CD4-positive, alpha-beta T cell treated with Interleukin-4 for 1 hour (primary cell): Measurements from ENCODE around the gene GLI3.

Experiments
- DNase-seq, 2 donors: peaks; one replicate each; pipeline ENCODE4 v3.0.0-alpha.2; 2020 to 2022

The GLI3 gene

GRCh38 chr7:42168512-42168911, 68.5 kb downstream of the GLI3 start:
- DNase-seq: no peak

- no peak for DNase-seq
Observed at GRCh38 chr7:42167631-42168236, 69.3 kb downstream of the GLI3 start.

GRCh38 chr7:42167206-42167605, 69.8 kb downstream of the GLI3 start:
- no peak for DNase-seq

- no peak for DNase-seq
Observed at GRCh38 chr7:42164881-42165428, 72.1 kb downstream of the GLI3 start.

- DNase-seq: no peak
Observed at GRCh38 chr7:42162560-42163325, 74.3 kb downstream of the GLI3 start.

- DNase-seq: no peak
Observed at GRCh38 chr7:42161719-42162118, 75.3 kb downstream of the GLI3 start.

GRCh38 chr7:42161110-42161509, 75.9 kb downstream of the GLI3 start:
- DNase-seq: no peak

GRCh38 chr7:42159130-42159529, 77.9 kb downstream of the GLI3 start:
- DNase-seq: no peak

- no peak for DNase-seq
Observed at GRCh38 chr7:42156967-42157721, 79.9 kb downstream of the GLI3 start.

GRCh38 chr7:42156291-42156865, 80.6 kb downstream of the GLI3 start:
- no peak for DNase-seq

- no peak for DNase-seq
Observed at GRCh38 chr7:42155584-42156290, 81.3 kb downstream of the GLI3 start.

GRCh38 chr7:42154173-42154572, 82.8 kb downstream of the GLI3 start:
- no peak for DNase-seq

- DNase-seq: no peak
Observed at GRCh38 chr7:42152329-42153205, 84.4 kb downstream of the GLI3 start.

GRCh38 chr7:42151309-42151708, 85.7 kb downstream of the GLI3 start:
- DNase-seq: no peak

GRCh38 chr7:42145539-42145938, 91.5 kb downstream of the GLI3 start:
- DNase-seq: no peak

GRCh38 chr7:42144604-42145003, 92.4 kb downstream of the GLI3 start:
- no peak for DNase-seq

GRCh38 chr7:42143711-42144600, 93.1 kb downstream of the GLI3 start:
- DNase-seq: no peak

GRCh38 chr7:42142089-42142488, 94.9 kb downstream of the GLI3 start:
- DNase-seq: no peak

GRCh38 chr7:42139751-42140150, 97.3 kb downstream of the GLI3 start:
- DNase-seq: no peak

- no peak for DNase-seq
Observed at GRCh38 chr7:42138691-42139090, 98.3 kb downstream of the GLI3 start.

- no peak for DNase-seq
Observed at GRCh38 chr7:42137941-42138340, 99.1 kb downstream of the GLI3 start.
